Stimulated activated CD4-positive, alpha-beta T cell treated with anti-CD3 and anti-CD28 coated beads, Interleukin-15, amount 100 ng/mL, for 48 hours (primary cell): Measurements from ENCODE around the gene SLC7A10.
"Not testable (repeated sequence)": the region's sequence is repeated elsewhere in the genome, so short reads cannot be mapped to it uniquely, and the experiment has no call there.

Experiments
- DNase-seq, 2 donors: peaks; one replicate each; pipeline ENCODE4 v3.0.0-alpha.2; 2020; ENCODE audit warnings: low read depth in 2 of 2

The SLC7A10 gene

DNA sequence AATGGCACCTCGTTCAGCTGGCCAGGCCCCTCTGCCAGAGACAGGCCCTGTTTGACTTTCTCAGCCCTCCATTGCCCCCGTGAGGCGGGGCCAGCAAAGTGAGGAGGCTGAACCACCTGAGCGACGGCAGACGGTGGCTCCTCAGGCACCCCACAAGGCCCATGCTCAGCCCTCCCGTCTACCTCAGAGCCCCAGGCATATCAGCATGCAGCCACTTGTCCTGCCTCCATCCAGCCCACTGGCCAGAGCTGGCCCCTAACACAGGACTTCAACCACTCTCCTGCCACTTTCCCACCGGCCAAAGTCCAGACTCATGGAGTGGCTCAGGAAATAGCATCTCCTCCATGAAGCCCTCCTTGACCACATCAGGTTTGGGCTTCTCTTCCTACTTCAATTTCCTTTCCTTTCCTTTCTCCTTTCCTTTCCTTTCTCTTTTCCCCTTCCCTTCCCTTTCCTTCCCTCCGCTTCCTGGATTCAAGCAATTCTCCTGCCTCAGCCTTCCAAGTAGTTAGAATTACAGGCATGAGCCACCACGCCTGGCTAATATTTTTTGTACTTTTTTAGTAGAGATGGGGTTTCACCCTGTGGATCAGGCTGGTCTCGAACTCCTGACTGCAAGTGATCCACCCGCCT lies 9.3 kb downstream of the SLC7A10 start:
- DNase-seq = no peak

DNA sequence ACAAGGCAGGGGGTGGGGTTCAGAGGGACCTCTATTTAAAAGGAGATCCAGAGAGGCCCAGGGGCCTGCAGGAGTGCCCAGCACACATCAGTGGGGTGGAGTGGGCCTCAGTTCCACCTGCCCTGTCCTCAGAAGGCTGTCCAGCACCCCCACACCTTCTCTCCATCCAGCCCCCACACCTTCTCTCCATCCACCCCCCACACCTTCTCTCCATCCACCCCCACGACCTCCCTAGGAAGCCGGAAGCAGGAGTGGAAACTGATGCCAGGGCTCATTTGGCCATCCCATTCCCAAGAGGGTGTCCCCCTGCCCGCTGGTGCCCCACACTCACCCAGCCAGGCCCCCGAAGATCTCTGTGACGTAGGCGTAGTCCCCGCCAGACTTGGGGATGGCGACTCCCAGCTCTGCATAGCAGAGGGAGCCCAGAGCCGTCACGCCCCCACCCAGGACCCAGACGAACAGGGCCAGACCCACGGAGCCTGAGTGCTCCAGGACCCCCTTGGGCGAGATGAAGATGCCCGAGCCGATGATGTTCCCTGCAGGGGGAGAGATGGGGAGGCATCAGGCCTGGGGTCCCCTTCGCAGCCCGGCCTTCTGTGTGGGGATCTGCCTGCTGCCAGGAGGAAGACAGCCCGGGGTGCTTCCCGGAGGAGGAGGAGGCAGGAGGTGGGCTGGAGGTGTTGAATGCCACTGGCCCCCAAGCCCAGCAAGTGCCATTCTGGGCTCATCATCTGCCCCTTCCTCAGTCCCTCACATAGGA lies 10.0 kb downstream of the SLC7A10 start:
- no peak for DNase-seq

DNA sequence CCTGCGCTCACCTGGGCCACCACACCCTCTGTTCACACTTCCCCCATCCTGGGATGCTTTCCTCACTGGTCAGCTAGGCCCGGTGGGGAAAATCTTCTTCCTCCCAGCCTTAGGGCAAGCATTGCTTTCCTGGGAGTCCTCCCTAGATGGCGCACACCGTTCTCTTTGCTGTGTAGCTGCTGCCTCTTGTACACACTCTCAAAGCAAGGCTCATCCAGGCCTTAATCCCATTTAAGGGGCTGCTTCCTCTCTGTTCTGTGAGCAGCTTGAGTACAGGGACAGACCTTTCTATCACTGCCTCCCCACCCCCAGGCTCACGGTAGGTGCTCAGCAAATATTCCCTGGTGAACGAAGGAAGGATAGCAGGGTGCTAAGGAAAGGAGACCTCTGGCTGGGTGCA lies 11.1 kb downstream of the SLC7A10 start:
- DNase-seq = no peak

DNA sequence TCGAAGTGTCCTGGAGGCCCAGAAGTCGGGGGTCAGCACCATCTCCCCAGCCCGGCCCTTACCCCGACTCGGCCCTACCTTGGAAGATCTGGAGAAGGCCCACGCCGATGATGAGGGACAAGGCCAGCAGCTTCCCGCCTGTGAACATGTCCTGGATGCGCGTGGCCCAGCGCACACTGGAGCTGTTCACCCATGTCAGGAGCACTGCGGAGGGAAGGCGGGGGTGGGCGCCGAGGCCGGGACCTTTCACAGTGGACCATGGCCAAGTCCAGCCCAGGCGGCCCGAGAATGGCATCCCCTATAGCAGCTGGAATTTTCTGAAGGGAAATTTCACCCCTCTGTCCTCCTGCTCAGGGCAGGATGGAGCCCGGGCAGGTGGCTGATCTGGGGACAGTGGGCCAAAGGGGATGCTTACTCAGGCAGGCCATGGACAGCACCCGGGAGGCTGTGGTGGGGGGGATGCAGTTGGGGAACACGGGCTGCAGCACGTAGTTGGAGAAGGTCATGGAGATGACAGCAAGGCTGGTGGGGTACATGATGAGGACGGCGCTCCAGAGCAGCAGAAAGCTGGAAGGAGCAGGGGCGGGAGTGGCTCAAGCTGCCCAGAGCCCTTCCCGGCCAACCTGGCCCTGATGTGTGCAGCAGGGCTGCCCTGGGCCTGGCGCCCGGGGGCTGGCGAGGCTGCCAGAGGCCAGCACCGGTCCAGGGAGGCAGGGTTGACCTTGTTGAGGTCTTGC lies 13.0 kb downstream of the SLC7A10 start:
- DNase-seq = no peak

DNA sequence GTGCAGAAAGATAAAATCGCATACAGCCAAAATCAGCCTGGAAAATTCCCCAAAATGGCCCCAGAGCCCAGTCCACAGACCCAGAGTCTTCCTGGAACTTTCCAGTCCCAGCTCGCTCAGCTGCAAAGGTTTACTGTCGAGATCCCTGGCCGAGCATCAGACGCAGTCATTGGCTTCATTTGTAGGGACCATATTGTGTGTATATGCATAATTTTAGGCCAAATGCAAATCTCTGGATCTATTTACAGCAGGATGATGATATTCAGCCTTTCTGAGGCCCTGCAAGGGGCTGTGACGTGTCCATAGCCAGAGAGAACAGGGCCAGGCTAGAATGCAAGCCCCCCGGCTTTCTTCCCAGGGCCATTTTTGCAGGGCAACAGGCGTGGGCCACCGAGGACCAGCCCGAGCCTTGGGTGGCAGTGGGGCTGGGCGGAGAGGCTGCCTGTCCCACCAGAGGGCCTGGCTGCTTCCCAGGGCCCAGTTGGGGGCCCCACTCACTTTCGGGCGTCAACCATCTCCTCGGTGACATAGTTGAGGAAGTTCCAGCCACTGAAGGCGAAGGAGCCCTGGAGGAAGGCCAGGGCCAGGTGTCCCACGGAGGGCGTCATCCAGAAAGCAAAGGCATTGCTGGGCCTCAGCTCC lies 13.7 kb downstream of the SLC7A10 start:
- DNase-seq = no peak

DNA sequence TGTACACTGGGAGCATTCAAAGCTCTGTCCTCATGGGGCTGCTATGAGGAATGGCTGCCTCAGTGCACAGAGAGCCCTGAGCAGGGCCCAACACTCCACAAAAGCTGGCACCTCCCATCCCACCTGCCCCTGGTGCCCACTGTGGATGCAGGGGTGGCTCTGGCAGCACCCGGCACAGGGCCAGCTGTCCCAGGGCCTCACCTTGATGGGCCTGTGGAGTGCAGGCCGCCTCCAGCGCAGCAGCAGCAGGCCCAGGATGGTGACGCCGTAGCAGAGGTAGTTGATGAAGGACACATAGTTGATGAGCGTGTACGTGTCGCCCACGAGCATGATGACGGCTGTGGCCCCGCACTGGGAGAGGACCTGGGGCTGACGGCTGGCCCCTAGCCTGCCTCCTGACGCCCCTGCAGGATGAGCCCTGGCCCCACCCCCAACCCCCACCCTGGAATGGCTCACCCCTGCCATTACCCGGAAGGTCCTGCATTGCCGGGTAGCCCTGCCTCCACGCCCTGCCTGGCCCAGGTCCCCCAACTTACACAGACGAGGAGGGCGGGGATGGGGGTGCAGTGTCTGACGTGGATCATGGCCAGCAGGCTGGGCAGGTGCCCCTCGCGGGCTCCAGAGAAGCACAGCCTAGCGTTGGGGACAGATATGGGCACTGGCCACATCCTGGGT lies 15.2 kb downstream of the SLC7A10 start:
- DNase-seq = no peak

DNA sequence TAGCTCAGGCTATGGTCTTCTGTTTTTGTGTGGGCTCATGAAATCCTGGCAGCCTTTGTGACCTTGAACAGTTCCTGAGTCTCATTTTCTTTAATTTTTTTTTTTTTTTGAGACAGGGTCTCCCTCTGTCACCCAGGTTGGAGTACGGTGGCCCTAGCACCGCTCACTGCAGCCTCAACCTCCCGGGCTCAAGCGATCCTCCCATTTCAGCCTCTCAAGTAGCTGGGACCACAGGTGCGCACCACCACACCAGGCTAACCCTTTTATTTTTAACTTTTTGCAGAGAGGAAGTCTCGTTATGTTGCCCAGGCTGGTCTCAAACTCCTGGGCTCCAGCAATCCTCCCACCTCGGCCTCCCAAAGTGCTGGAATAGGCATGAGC lies 15.8 kb downstream of the SLC7A10 start:
- not testable (repeated sequence) for DNase-seq

DNA sequence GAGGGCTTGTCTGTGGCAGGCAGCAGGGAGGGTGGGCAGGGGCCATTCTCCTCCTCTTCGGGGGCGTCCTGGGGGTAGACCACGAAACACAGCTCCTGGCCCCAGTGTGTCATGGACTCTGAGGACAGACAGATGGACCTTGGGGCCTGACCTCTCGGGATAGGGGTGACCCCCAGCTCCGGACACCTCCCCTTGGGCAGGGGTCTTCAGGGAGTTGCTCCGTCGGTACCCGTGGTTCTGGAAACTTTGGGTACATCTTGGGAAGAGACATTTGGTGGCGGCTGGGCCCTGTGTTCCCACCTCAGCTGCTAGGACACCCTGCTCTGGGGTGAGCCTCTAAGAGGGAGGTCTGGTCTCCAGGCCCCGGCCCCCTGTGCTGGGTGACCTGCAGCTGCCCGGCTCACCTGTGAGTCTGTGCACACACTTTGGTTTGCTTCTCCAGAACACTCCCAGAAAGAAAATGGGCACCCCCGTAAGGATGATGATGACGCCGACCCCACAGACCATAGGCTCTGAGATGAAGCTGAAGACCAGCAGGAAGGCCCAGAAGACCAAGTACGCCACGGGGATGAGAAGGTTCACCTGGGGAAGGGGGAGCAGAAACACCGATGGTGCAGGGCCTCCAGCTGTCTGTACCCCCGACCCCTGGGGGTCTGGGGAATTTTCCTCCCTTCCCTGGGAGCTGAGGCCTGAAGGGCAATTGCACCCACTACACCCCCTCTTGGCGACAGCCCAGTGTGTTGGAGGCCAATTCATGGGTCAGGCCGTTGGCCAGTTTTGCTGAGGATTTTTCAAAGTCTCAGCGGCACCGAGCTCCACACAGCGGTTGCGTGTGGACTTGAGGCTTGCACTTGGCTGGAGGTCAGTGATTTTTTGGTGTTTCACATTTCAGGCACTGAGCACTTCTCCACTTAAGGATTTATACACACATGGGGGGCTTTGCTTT lies 16.5 kb downstream of the SLC7A10 start:
- no peak for DNase-seq

DNA sequence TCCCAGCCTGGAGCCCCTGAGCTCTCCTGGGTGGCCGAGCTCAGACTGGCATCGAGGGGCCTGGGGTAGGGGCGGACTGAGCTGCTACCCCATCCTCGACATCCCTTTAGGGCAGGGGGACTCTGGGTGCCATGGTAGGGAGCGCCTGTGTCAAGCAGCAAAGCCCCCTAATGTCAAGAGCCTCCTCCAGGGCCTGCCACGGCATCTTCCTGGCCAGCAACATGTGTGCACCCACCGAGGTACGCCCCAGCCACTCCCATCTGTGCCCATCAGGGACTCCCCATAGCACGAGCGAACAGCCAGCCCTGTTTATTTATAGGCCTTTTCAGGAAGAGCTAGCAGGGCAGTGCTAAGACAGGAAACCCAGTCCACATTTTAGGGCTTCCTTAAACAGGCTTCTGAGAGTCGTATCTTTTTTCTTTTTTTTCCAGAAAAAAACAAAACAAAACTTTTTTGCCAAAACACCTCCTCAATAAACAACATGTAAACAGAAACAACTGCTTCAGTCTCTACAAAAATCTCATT lies 17.2 kb downstream of the SLC7A10 start:
- no peak for DNase-seq

DNA sequence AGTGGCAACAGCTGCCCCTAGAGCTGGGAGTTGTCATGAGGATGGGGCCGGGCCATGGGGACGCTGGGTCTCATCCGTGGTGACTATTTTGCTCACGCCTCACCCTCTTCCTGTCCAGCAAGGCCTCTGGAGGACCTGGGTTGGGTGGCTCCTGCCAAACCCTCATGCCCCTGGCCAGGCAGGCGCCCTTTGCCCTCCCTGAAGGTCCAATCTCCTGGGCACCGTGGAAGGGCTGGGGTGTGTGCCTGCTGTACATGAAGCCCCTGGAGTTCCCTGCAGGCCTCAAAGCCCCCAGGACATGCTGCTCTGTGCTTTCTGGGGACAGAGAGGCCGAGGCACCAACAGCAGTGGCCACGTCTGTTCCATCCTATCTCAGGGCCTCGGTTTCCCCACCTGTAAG lies 17.7 kb downstream of the SLC7A10 start:
- DNase-seq = no peak

DNA sequence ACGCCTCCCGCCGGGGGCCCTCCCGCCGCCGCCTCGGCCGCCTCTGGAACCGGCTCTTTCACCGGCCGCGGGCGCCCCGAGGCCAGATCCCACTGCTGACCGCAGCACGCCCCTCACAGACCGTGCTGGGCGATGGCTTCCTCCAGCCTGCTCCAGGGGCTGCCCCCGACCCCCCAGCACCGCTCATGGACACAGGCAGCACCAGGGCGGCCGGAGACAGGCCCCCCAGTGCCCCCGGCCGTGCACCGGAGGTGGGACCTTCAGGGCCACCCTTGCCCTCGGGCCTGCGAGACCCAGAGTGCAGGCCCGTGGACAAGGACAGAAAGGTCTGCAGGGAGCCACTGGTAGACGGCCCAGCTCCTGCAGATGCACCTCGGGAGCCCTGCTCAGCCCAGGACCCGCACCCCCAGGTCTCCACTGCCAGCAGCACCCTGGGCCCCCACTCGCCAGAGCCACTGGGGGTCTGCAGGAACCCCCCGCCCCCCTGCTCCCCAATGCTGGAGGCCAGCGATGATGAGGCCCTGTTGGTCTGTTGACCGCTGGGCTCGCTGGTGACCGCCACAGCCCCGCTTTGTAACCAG lies 18.5 kb downstream of the SLC7A10 start:
- DNase-seq = no peak

DNA sequence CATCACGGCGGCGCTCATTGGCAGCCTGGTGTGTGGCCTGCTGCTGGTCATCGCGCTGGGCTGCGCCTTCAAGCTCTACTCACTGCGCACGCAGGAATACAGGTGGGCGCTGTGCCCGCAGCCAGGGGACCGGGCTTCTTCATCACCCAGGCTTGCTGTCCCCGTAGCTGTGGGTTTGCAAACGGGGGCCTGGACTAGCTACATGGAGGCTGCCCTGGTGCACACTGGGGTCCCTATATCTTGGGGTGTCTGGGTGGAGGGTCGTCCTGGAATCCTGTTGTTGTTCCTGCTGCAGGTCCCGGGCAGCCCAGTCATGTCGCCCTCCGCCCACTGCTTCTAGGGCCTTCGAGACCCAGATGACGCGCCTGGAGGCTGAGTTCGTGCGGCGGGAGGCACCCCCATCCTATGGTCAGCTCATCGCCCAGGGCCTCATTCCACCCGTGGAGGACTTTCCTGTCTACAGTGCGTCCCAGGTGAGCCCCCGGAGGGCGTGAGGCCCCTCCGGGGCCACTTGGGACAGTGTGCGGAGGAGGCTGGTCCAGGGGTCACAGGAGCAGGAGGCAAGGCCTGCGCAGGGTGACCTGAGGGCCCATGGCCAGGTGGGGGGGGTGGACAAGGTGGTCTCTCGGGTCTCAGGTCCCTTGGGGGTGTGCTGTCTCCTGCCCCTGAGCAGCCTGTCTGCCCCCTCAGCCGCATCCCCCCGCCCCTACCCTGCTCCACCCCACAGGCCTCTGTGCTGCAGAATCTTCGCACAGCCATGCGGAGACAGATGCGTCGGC lies 19.2 kb downstream of the SLC7A10 start:
- DNase-seq = no peak

DNA sequence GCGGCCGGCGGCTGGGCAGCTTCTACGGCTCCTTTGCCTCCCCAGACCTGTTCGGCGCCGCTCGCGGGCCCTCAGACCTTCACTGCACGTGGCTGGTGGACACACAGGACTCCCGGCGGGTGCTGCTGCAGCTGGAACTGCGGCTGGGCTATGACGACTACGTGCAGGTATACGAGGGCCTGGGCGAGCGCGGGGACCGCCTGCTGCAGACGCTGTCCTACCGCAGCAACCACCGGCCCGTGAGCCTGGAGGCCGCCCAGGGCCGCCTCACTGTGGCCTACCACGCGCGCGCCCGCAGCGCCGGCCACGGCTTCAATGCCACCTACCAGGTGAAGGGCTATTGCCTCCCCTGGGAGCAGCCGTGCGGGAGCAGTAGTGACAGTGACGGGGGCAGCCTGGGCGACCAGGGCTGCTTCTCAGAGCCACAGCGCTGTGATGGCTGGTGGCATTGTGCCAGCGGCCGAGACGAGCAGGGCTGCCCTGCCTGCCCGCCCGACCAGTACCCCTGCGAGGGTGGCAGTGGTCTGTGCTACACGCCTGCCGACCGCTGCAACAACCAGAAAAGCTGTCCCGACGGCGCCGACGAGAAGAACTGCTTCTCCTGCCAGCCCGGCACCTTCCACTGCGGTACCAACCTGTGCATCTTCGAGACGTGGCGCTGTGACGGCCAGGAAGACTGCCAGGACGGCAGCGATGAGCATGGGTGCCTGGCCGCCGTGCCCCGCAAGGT lies 20.0 kb downstream of the SLC7A10 start:
- no peak for DNase-seq

DNA sequence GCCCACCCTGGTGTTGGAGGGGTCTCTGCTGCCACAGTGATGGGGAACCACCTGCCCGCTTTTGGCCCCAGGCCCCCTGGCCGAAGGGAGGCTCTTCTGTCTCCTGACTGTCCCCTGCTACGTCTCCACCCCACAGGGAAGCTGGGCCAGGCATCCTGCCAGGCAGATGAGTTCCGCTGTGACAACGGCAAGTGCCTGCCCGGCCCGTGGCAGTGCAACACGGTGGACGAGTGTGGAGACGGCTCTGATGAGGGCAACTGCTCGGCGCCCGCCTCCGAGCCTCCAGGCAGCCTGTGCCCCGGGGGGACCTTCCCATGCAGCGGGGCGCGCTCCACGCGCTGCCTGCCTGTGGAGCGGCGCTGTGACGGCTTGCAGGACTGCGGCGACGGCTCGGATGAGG lies 20.5 kb downstream of the SLC7A10 start:
- no peak for DNase-seq

DNA sequence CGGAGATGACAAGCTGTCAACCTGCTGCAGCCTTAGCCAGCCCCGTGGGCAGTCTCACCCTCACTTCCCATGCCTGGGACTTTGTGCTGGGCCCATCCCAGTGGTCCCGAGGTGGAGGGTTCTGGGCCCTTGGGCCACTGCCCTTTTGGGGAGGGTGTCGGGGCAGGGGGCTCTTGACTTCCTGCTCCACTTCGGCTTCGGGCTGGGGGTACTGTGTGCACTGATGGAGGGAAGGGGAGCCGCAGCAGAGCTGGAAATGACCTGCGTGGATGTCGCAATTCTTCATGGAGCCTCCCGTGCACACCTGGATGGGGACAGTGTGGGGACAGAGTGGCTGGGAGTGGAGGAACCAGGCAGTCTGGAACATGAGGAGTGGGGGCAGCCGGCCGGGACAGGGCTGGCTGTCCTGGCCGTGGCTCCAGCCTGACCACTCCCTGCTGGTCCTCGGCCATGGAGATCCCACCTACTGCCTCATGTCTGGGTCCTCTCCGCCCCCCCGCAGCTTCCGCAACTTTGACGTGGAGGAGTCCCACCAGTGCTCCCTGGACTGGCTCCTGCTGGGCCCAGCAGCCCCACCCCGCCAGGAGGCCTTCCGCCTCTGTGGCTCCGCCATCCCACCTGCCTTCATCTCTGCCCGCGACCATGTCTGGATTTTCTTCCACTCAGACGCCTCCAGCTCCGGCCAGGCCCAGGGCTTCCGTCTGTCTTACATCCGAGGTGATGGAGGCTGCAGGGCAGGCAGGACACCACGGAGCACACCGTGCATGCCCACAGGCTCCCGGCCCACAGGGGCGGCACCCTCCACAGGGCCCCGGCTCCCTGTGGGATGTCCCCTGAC lies 21.3 kb downstream of the SLC7A10 start:
- DNase-seq = no peak

DNA sequence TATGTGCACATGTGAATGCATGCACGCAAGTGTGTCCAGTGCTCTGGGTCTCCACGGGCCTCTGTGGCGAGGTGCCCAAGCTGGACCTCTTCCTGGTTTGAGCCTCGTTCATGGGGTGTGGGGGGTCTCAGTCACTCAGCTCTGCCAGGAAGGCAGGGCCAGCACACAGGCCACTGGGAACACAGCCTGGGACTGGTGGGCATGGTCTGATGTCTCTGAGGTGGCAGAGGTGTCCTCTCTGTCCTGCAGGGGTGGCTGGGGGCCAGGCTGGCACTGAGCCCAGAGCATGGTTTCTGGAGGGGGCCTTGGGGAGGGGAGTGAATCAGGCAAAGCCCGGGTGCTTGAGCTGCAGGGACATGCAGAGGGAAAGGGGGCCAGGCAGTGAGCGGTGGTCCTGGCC lies 22.1 kb downstream of the SLC7A10 start:
- no peak for DNase-seq

DNA sequence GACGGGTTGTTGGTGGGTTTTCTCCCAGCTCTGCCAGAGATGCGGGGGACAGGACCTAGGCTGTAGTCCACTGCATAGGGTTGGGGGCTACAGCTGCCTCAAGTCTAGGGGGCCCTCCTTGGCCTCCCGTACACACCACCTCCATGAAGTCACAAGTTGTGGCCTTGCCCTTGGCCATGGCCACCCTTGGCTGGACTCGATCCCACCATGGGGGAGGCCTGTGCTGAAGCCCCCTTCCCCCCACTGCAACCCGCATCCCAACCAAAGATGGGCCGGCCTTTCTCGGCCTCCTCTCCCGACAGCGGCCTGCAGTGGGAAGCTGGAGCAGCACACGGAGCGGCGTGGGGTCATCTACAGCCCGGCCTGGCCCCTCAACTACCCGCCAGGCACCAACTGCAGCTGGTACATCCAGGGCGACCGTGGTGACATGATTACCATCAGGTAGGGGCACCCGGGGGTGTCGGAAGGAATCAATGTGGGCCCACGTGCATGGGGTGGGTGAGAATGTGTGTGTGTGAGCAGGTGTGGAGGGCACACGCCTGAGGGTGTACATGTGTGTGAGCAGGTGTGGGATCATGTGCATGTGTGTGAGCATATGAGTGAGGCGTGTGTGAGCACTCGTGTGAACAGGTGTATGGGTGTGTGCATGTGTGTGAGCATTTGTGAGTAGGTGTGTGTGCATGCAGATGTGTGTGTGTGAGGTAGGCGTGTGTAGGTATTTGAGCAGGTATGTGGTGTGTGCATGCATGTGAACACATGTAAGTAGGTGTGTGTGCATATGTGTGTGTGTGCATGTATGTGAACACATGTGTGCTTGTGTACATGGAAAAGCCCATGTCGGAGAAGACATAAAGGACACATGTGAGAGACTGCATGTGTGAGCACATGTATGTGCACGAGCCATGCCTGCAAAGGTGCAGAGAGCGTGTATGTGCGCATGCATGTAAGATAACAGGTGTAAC lies 22.8 kb downstream of the SLC7A10 start:
- DNase-seq = no peak
